Esophagus squamous epithelium (tissue), 5 donors: Measurements from ENCODE around the gene SUMO4. TPM values are rescaled to one million over a fixed set of nuclear protein-coding genes. Genes with fewer than 3 reads are reported as not detected.
A peak's percentile ranks its signal among the peaks of the same experiment; 100 is the strongest.

Experiments used
- DNase-seq: peaks from one replicate; lab custom pipeline; 2025; lab: John Stamatoyannopoulos, UW
- H3K27ac ChIP-seq, 4 donors: fragments of 200-600 bp; sonication (generic); one replicate each; pipeline ENCODE4 v1.5.1; 2016 to 2019; ENCODE audit warnings: mild to moderate bottlenecking in 1 of 4
- H3K27me3 ChIP-seq, 4 donors: fragments of 200-600 bp; sonication (generic); 1 replicate in 3 of 4; 2 replicates in 1 of 4; pipeline versions ENCODE4 v1.5.1 to v1.6.0; 2017 to 2021; ENCODE audit warnings: antibody characterized with exemption in 1 of 4
- H3K36me3 ChIP-seq, 3 donors: fragments of 200-600 bp; sonication (generic); one replicate each; pipeline ENCODE4 v1.5.1; 2016 to 2019
- H3K4me1 ChIP-seq, 3 donors: fragments of 200-600 bp; sonication (generic); one replicate each; pipeline ENCODE4 v1.5.1; 2017 to 2019
- H3K4me3 ChIP-seq, 4 donors: fragments of 200-600 bp; sonication (generic); 1 replicate in 3 of 4; 2 replicates in 1 of 4; pipeline ENCODE4 v1.5.1; 2016 to 2019; ENCODE audit warnings: mild to moderate bottlenecking in 2 of 4, moderate library complexity in 1 of 4
- H3K9me3 ChIP-seq, 3 donors: fragments of 200-600 bp; sonication (generic); one replicate each; pipeline ENCODE4 v1.5.1; 2016 to 2019
- CTCF ChIP-seq, 6 experiments: fragments of 450-650 bp in 4 of 6; fragments of 200-600 bp in 2 of 6; sonication (generic) in 2 of 6; IDR thresholded peaks; one replicate each; pipeline ENCODE4 v1.5.1; 2016 to 2019; ENCODE audit warnings: antibody characterized with exemption in 6 of 6, mild to moderate bottlenecking in 4 of 6, moderate library complexity in 4 of 6
- POLR2A ChIP-seq, 4 donors: fragments of 450-650 bp; IDR thresholded peaks; one replicate each; pipeline ENCODE4 v1.6.1; 2017; ENCODE audit warnings: antibody characterized with exemption in 4 of 4, mild to moderate bottlenecking in 4 of 4, moderate library complexity in 3 of 4
- WGBS, 2 donors: methylation state at CpG; one replicate each; pipeline ENCODE4 v1.1.5; 2018; 5-methylcytosine and 5-hydroxymethylcytosine counted together
- intact Hi-C: fragments of 100-400 bp; cut with DNase I; formaldehyde crosslinking; loops from one replicate; pipeline ENCODE4 v1.15.0; 2022
- total RNA-seq, 4 donors: library from RNA; depleted of rRNA; stranded (reverse); fragments of >200 nt; gene quantifications; one replicate each; pipeline ENCODE4 v1.1.0, GENCODE V29; 2016
- donor health status: DM: yes; HTN: yes; CAD: no.

Gene SUMO4
- total RNA-seq, 4 donors from 2014 or later = 2.3 to 3.2 TPM; not detected in 2

GRCh38 chr6:149387779-149388512 lies 12.1 kb upstream of the SUMO4 start:
- no peak for DNase-seq
- Histone ChIP-seq H3K9me3 (no peaks in the 10 kb centered on the region), H3K4me1 (peaks cover 0 to 28% (median 0%) of the 10 kb centered on the region in 3 donors), H3K27me3 (no peaks in the 10 kb centered on the region), H3K27ac (peak overlapping the region; percentile 16 to 74 (median 54)), H3K4me3 (no peak overlapping the region), H3K36me3 (peaks cover 0 to 14% (median 0%) of the 10 kb centered on the region in 3 donors)
- TF ChIP-seq CTCF (IDR thresholded peaks at IDR 0.05) (no peak), POLR2A (IDR thresholded peaks at IDR 0.05) (no peak)
- intact Hi-C loops = no loop called here
- 33 to 58% methylated on average over 1 of the region's 1 CpG for WGBS, 2 donors

GRCh38 chr6:149389509-149390297 lies 10.4 kb upstream of the SUMO4 start:
- intact Hi-C loops = no loop called here
- no peak for TF ChIP-seq CTCF (IDR thresholded peaks at IDR 0.05)
- no peak for TF ChIP-seq POLR2A (IDR thresholded peaks at IDR 0.05)
- WGBS, 2 donors = 59 to 73% methylated on average over 3 of the region's 3 CpGs
- Histone ChIP-seq H3K27ac (no peak overlapping the region), H3K9me3 (no peaks in the 10 kb centered on the region), H3K4me1 (peaks cover 0 to 27% (median 0%) of the 10 kb centered on the region in 3 donors), H3K4me3 (no peak overlapping the region), H3K27me3 (no peaks in the 10 kb centered on the region), H3K36me3 (peaks cover 0 to 4% (median 0%) of the 10 kb centered on the region in 3 donors)
- DNase-seq = no peak

GRCh38 chr6:149392093-149392492 lies 8.0 kb upstream of the SUMO4 start:
- intact Hi-C loops = no loop called here
- TF ChIP-seq POLR2A (IDR thresholded peaks at IDR 0.05) (no peak), CTCF (IDR thresholded peaks at IDR 0.05) (no peak)
- Histone ChIP-seq H3K36me3 (peaks cover 0 to 14% (median 0%) of the 10 kb centered on the region in 3 donors), H3K4me1 (peaks cover 0 to 24% (median 0%) of the 10 kb centered on the region in 3 donors), H3K27ac (no peak overlapping the region), H3K4me3 (no peak overlapping the region), H3K27me3 (no peaks in the 10 kb centered on the region), H3K9me3 (no peaks in the 10 kb centered on the region)
- WGBS, 2 donors = 93 to 96% methylated on average over 5 to 6 of the region's 6 CpGs
- DNase-seq = no peak

GRCh38 chr6:149392535-149392934 lies 7.5 kb upstream of the SUMO4 start:
- H3K27ac ChIP-seq = no peak overlapping the region
- no peak for TF ChIP-seq POLR2A (IDR thresholded peaks at IDR 0.05)
- no peak for TF ChIP-seq CTCF (IDR thresholded peaks at IDR 0.05)
- intact Hi-C loops = no loop called here
- H3K4me1 ChIP-seq = peaks cover 0 to 20% (median 0%) of the 10 kb centered on the region in 3 donors
- no peaks in the 10 kb centered on the region for H3K9me3 ChIP-seq
- no peak overlapping the region for H3K4me3 ChIP-seq
- H3K27me3 ChIP-seq = no peaks in the 10 kb centered on the region
- H3K36me3 ChIP-seq = peaks cover 0 to 18% (median 0%) of the 10 kb centered on the region in 3 donors
- no peak for DNase-seq
